GM21786 (cell line): ENCODE results near the gene NUDT8.
A peak's percentile ranks its signal among the peaks of the same experiment; 100 is the strongest.
"Not testable (repeated sequence)": the region's sequence is repeated elsewhere in the genome, so short reads cannot be mapped to it uniquely, and the experiment has no call there.

Experiments
- ATAC-seq: cut with Tn5 transposase; IDR thresholded peaks from one replicate; pipeline ENCODE4 v1.9.1; 2021; ENCODE audit not compliant: unreplicated experiment

Gene NUDT8

DNA sequence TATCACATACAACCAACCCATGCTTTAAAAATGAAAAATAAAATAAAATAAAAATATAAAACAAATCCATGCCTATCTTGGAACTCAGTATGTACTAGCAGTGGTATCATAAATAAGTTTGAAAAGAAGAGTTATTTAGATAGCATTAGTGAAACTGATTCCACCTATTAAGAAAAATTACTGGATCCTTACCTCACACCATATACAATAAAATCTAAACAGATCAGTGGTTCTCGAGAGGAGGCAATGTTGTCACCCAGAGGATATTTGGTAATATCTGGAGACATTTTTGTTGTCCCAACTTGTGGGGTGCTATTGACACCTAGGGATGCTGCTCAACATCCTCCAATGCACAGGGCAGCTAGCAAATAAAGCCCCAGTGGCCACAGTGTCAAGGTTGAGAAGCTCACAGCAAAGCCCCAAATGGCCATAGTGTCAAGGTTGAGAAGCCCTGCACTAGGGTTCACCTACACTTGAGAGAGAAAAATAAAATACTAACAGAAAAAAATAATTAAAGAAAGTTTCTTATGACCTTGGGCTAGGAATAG, 32.9 kb downstream of the NUDT8 start:
- ATAC-seq = no peak

DNA sequence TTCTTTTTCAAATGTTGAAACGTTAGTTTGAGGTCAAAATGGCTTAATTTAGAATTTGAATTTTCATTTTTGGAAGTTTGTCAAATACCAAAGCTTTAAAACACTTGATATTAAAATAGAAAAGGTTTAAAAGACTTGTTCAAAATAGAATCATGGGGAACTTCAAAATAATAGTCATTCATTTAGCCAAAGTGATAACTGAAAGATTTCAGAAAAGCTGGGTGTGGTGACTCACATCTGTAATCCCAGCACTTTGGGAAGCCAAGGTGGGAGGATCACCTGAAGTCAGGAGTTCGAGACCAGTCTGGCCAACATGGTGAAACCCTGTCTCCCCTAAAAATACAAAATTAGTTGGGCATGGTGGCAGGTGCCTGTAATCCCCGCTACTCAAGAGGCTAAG, 35.3 kb downstream of the NUDT8 start:
- ATAC-seq = no peak

DNA sequence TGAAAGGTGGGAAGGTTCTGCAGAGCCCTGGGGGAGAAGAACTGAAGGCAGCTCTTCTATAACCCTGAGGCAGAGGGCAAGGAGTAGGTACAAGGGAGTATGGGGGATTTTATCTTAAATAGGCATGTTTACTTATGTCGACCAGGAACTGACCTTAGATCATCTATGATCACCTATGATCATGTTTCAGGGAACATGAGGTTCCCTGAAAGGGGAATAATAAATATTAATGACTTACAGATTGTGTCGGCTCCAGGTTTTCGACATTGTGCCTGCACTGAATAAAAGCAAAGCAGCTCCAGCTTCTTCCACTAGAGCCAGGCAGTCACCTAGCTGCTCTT, 36.2 kb downstream of the NUDT8 start:
- no peak for ATAC-seq

DNA sequence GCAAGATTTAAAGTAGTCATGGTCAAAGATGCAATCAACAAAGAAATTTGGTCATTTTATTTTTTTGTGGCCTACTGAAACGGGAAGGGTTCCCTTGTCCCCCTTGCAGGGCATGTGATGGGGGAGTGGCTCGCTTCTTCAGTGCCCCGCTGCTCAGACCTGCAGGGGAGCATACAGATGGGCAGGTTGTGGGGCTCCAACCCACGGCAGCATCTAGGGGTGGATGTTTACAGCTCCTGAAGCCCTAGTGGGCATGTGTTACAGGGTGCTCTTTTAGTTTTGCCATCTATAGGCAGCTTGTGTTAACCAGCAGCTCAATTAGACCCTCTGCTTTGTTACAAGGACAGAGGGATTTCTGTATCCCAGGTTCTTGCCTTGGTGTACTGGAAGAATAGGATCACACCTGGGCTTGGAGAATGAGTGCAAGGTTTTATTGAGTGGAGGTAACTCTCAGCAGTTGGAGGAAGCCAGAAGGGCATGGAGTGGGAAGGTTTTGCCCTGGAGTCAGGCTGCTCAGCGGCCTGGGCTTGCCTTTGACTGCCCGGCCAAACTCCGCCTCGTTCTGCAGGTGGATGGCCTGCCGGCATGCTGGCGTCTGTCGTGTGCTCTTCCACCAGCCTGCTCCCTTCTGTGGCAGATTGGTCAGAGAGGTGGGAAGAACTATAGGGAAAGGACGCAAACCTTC, 36.7 kb downstream of the NUDT8 start:
- ATAC-seq = no peak

DNA sequence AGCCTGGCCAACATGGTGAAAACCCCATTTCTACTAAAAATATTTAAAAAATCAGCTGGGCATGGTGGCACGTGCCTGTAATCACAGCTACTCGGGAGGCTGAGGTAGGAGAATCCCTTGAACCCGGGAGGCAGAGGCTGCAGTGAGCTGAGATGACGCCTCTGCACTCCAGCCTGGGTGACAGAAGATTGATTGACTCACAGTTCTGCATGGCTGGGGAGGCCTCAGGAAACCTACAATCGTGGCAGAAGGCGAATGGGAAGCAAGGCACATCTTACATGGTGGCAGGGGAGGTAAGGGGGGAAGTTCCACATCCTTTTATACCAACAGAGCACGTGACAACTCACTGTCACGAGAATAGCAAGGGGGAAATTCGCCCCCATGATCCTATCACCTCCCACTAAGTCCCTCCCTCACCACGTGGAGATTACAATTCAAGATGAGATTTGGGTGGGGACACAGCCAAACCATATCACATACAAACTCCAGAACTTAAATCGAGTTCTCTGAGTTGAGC, 40.8 kb downstream of the NUDT8 start:
- ATAC-seq = not testable (repeated sequence)

DNA sequence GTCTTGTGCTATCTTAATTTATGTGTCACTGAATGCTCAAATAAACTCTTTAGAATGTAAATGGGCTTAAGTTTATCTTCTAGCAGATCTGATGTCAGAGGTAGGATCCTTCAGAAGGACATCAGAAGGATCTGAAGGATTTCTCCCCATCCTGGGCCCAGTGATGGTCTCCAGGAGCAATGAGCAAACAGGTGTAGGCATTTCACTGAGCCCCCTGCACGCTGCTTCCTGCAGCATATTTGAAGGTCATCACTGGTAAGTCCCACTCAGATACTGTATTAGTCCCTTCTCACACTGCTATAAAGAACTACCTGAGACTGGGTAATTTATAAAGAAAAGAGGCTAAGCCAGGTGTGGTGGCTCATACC, 41.6 kb downstream of the NUDT8 start:
- peak; percentile 15 for ATAC-seq

DNA sequence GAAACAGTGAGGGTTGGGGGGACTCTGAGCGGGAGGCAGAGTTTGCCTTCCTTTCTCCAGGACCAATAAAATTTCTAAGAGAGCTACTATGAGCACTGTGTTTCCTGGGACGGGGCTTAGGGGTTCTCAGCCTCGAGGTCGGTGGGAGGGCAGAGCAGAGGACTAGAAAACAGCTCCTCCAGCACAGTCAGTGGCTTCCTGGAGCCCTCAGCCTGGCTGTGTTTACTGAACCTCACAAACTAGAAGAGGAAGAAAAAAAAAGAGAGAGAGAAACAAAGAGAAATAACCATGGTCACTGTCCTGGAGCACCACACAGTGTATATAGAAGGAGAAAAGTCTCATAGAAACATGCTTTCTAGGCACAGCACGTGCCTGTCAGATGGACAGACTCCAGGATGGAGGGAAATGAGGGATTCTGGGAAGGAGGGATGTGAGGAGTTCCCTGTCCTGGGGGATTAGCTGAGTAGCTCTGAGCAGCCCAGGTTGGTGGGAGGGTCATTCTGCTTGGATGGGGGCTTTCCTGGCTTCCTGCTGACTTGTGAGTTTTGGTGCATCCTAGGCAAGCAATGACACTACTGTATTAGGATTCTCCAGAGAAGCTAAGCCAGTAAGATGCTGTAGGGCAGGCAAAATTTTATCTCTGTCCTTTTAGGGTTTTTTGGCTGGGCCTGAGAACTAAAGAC, 43.0 kb downstream of the NUDT8 start:
- no peak for ATAC-seq

DNA sequence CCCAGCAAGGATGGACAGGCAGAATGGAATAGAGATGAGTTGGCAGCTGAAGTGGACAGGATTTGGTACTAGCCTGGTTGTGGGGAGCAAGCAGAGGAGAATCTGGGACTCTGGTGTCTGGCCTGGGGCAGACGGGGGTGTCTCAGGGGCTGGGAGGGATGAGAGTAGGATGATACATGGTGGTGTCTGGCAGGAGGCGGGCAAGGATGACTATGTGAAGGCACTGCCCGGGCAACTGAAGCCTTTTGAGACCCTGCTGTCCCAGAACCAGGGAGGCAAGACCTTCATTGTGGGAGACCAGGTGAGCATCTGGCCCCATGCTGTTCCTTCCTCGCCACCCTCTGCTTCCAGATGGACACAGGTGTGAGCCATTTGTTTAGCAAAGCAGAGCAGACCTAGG, 43.8 kb downstream of the NUDT8 start:
- ATAC-seq = no peak

DNA sequence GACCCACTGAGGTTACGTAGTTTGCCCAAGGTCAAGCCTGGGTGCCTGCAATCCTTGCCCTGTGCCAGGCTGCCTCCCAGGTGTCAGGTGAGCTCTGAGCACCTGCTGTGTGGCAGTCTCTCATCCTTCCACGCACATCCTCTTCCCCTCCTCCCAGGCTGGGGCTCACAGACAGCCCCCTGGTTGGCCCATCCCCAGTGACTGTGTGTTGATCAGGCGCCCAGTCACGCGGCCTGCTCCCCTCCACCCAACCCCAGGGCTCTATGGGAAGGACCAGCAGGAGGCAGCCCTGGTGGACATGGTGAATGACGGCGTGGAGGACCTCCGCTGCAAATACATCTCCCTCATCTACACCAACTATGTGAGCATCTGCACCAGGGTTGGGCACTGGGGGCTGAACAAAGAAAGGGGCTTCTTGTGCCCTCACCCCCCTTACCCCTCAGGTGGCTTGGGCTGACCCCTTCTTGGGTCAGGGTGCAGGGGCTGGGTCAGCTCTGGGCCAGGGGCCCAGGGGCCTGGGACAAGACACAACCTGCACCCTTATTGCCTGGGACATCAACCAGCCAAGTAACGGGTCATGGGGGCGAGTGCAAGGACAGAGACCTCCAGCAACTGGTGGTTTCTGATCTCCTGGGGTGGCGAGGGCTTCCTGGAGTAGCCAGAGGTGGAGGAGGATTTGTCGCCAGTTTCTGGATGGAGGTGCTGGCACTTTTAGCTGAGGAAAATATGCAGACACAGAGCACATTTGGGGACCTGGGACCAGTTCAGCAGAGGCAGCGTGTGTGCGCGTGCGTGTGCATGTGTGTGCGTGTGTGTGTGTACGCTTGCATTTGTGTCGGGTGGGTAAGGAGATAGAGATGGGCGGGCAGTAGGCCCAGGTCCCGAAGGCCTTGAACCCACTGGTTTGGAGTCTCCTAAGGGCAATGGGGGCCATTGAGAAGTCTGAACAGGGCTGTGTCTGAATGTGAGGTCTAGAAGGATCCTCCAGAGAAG, 44.6 kb downstream of the NUDT8 start:
- no peak for ATAC-seq

DNA sequence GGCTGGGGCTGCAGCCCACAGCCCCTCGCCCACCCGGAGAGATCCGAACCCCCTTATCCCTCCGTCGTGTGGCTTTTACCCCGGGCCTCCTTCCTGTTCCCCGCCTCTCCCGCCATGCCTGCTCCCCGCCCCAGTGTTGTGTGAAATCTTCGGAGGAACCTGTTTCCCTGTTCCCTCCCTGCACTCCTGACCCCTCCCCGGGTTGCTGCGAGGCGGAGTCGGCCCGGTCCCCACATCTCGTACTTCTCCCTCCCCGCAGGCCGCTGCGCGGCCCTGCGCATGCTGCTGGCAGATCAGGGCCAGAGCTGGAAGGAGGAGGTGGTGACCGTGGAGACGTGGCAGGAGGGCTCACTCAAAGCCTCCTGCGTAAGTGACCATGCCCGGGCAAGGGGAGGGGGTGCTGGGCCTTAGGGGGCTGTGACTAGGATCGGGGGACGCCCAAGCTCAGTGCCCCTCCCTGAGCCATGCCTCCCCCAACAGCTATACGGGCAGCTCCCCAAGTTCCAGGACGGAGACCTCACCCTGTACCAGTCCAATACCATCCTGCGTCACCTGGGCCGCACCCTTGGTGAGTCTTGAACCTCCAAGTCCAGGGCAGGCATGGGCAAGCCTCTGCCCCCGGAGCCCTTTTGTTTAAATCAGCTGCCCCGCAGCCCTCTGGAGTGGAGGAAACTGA, 45.4 kb downstream of the NUDT8 start:
- ATAC-seq = no peak

DNA sequence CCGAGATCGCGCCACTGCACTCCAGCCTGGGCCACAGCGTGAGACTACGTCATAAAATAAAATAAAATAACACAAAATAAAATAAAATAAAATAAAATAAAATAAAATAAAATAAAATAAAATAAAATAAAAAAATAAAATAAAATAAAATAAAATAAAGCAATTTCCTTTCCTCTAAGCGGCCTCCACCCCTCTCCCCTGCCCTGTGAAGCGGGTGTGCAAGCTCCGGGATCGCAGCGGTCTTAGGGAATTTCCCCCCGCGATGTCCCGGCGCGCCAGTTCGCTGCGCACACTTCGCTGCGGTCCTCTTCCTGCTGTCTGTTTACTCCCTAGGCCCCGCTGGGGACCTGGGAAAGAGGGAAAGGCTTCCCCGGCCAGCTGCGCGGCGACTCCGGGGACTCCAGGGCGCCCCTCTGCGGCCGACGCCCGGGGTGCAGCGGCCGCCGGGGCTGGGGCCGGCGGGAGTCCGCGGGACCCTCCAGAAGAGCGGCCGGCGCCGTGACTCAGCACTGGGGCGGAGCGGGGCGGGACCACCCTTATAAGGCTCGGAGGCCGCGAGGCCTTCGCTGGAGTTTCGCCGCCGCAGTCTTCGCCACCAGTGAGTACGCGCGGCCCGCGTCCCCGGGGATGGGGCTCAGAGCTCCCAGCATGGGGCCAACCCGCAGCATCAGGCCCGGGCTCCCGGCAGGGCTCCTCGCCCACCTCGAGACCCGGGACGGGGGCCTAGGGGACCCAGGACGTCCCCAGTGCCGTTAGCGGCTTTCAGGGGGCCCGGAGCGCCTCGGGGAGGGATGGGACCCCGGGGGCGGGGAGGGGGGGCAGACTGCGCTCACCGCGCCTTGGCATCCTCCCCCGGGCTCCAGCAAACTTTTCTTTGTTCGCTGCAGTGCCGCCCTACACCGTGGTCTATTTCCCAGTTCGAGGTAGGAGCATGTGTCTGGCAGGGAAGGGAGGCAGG, 46.2 kb downstream of the NUDT8 start, which contains the start of gene GSTP1:
Gene GSTP1 (plus strand): TSS at position 566 of the 958 bp plus-strand sequence. CDS start 32 bp downstream, at position 598.
- ATAC-seq = peak; percentile 60

DNA sequence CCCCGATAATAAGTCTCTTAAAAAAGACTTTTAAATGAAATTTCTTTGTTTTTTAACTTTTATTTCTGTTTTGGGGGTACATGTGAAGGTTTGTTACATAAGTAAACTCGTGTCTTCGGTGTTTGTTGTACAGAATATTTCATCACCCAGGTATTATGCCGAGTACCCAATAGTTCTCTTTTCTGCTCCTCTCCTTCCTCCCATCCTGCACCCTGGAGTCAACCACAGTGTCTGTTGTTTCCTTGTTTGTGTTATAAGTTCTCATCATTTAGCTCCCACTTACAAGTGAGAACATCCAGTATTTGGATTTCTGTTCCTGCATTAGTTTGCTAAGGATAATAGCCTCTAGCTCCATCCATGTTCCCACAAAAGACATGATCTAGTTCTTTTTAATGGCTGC, 47.7 kb downstream of the NUDT8 start:
- no peak for ATAC-seq

DNA sequence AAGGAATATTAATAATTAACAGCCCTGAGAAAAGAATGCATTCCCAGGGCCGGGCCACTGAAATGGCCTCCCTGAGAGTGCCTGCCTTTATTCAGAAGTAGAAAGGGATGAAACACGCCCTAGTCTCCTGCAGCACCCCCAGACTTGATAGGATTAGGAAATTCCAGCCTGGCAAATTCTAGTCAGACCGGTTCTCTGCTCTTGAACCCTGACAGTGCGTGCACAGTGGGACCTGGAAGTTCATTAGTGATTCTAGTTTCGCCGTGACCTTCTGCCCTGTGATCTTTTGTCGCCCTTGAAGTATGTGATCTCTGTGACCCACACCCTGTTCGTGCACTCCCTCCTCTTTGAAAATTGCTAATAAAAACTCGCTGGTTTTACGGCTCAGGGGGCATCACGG, 48.3 kb downstream of the NUDT8 start:
- no peak for ATAC-seq

DNA sequence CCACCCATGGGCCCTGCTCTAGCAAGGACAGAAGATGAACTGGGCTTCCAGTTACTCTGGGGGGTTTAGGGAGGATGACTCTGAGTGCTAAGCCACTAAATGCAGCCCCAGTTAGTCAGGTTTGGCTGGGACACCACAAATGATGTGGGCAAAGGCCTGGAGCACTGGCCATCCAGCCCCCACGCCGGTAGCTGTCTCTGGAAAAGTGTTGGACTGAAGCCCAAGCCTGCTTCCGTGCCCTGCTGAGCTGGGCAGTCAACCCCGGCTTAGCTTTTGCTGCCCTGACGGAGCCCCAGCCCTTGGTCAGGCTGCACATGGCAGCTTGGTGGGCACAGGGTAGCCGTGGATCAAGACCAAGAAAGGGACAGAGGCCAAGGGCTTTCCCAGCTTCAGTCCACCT, 51.8 kb downstream of the NUDT8 start:
- ATAC-seq = no peak
